ENCODE data around the gene ANO7. TPM values are rescaled to one million over a fixed set of nuclear protein-coding genes. Genes with fewer than 3 reads are reported as not detected.

The ANO7 gene
- total RNA-seq, 4 donors from 2014 or later = 0.50 to 0.65 (median 0.60) TPM; not detected in 1

GRCh38 chr2:241198381-241199279 is 10.2 kb downstream of the ANO7 start:
- no peak for TF ChIP-seq CTCF (IDR thresholded peaks at IDR 0.05)
- DNase-seq (ENCODE audit: low spot score) (no peak), ATAC-seq (ENCODE audit: low FRiP score) (no peak)

DNA sequence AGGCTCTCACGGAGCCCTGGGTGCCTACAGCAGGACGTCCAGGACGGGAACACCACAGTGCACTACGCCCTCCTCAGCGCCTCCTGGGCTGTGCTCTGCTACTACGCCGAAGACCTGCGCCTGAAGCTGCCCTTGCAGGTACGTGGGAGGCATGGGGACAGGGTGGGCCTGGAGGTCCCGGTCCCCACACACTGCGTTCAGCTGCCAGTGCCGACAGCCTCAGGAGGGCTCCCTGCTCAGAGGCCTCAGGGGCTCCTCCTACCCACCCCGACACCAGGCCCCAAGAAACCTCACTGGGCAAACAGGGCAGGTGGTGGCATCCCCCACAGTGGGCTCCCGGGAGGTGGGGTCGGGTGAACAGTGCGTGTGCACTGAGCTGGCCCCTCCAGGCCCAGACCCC is 10.8 kb downstream of the ANO7 start:
- TF ChIP-seq CTCF (IDR thresholded peaks at IDR 0.05) = no peak
- DNase-seq (ENCODE audit: low spot score) (no peak), ATAC-seq (ENCODE audit: low FRiP score) (no peak)

- ATAC-seq (ENCODE audit: low FRiP score) = peak; percentile 41
- no peak for DNase-seq (ENCODE audit: low spot score)
- no peak for TF ChIP-seq CTCF (IDR thresholded peaks at IDR 0.05)
These were observed 11.7 kb downstream of the ANO7 start for GRCh38 chr2:241199897-241200821.

DNA sequence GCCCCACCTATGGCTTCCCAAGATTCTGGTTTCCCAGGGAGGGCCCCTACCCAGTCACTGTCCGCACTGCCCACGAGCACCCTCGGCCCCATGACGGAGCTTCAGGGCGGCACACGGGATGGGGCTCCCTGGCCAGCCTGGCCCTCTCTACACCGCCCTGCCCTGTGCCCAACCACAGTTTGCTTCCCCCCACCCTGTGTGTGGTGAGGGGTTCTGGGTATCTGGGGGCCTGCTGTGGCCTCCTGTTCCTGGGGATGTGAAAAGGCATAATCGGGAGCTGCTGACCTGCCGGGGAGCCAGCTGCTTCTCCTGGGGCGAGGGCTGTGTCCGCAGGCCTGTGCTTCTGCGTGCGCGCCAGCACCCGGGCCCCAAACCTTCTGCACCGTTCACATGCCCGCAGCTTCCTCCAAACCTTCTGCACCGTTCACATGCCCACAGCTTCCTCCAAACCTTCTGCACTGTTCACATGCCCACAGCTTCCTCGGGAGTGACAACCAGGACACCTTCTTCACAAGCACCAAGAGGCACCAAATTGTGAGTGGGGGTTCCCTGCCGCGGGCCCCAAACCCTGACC is 12.4 kb downstream of the ANO7 start:
- no peak for TF ChIP-seq CTCF (IDR thresholded peaks at IDR 0.05)
- no peak for DNase-seq (ENCODE audit: low spot score)
- no peak for ATAC-seq (ENCODE audit: low FRiP score)

DNA sequence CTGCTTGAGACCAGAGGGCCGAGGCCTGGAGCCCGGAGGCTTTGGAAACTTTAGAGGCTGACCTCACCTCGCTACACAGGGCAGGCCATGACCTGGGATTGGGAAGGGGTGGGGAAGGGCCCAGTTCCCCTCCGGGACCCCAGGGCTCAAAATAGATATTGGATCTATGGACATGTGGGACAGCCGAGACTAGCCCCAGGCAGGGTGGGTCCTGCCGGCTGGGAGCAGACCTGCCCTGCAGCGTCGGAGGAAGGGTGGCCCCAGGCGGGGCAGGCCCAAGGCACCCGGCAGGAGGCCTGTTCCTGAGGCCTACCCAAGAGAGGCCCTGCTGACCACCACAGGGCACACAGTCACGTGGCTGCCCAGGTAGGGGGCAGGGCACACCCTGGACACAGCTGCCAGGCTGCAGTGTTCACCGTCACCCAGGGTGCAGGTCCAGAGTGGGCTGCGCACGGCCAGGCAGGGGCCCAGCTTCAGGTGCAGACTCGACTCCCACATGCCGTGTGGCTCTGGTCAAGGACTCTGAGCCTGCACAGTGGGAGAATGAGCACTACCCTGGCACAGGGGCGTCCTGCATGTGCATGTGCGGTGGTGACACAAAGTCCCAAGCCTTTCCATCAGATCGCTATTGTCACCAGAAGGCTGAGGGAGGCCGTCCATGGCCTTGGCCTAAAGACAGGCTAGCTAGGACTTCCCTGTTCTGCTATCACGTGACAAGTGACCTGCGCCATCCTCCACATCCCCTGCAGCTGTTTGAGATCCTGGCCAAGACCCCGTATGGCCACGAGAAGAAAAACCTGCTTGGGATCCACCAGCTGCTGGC is 13.2 kb downstream of the ANO7 start:
- DNase-seq (ENCODE audit: low spot score) = no peak
- no peak for TF ChIP-seq CTCF (IDR thresholded peaks at IDR 0.05)
- no peak for ATAC-seq (ENCODE audit: low FRiP score)

- DNase-seq (ENCODE audit: low spot score) (no peak), ATAC-seq (ENCODE audit: low FRiP score) (no peak)
- no peak for TF ChIP-seq CTCF (IDR thresholded peaks at IDR 0.05)
These were observed 13.8 kb downstream of the ANO7 start for GRCh38 chr2:241202268-241202585.

Data from omental fat pad (tissue), 4 donors.